A549 (cell line): Measurements from ENCODE around the gene EBF3.

ENCODE experiments used
- CTCF ChIP-seq: fragments of >200 bp; sonication (Bioruptor Twin); formaldehyde crosslinking; IDR thresholded peaks from 3 replicates; pipeline ENCODE4 v1.5.1; 2016
- POLR2A ChIP-seq: IDR thresholded peaks from 2 replicates; pipeline ENCODE4 v1.6.1; 2012; ENCODE audit warnings: mild to moderate bottlenecking, low read length
- RAD21 ChIP-seq, 2 experiments: fragments of >200 bp in 1 of 2; sonication (Bioruptor Twin) in 1 of 2; formaldehyde crosslinking in 1 of 2; IDR thresholded peaks in 1 of 2; conservative IDR thresholded peaks in 1 of 2; 2 replicates in 1 of 2; 3 replicates in 1 of 2; pipeline ENCODE4 v1.6.1; 2012 to 2018; ENCODE audit warnings: inconsistent platforms in 1 of 2
- TP53 ChIP-seq: fragments of 250-450 bp; sonication (Bioruptor Pico); IDR thresholded peaks from 2 replicates; pipeline ENCODE4 v1.5.0; 2021; ENCODE audit warnings: mild to moderate bottlenecking, moderate library complexity

DNA sequence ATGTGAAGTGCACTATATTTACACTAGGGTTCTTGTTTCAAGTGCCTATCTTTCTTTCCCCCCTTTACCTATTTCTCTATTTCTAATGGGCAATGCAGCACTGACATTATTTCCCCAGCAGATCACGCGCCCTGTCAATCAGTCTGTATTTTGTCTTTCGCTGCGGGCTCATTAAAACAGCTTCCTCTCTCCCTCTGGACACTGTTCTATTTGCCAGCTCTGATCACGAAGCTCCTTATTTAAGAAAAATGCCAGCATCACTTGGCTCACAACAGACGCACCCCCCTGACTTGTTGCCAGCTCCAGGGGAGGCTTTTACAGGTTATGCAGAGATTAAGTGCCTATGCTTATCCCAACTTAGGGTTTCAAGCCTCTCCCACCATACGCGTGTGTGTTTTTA is 78.5 kb downstream of the EBF3 start:
- TF ChIP-seq RAD21 (conservative IDR thresholded peaks at IDR 0.05 in 1 of 2, IDR thresholded peaks at IDR 0.05 in 1 of 2) (no peak), CTCF (no peak), POLR2A (no peak), TP53 (CRISPR knock-in tag) (no peak)
